ENCODE data around the gene NACC1.

- TF ChIP-seq POLR2A (IDR thresholded peaks at IDR 0.05) (no peak), POLR2AphosphoS5 (IDR thresholded peaks at IDR 0.05) (peak; percentile 59), EP300 (IDR thresholded peaks at IDR 0.05) (no peak), CTCF (IDR thresholded peaks at IDR 0.05) (no peak)
Measured at GRCh38 chr19:13181747-13182388, 63.8 kb downstream of the NACC1 start.
